HCT116 (cell line): ENCODE data around the gene SLC39A10. TPM values are rescaled to one million over a fixed set of nuclear protein-coding genes. Genes with fewer than 3 reads are reported as not detected.

Source experiments
- ATAC-seq: fragments of 200-7000 bp; cut with Tn5 transposase; 2 replicates; pipeline ENCODE4 v1.9.1; 2020; ENCODE audit warnings: mild to moderate bottlenecking, moderate library complexity
- BruUV-seq: library from RNA; stranded (reverse); fragments of 400-500 nt; replicated peaks from 2 replicates; lab custom pipeline; 2021; lab: Mats Ljungman, UMichigan
- CTCF ChIA-PET: fragments of 300-600 bp; sonication (Branson Sonifier 250); formaldehyde crosslinking; loops from one replicate; lab custom pipeline; 2021; ENCODE audit warnings: antibody characterized with exemption; lab: Charles Lee
- POLR2A ChIA-PET: fragments of 300-600, 350-600 bp; sonication (Branson Sonifier 250); formaldehyde crosslinking; loops from one replicate; lab custom pipeline; 2021; ENCODE audit warnings: antibody characterized with exemption; lab: Charles Lee
- RAD21 ChIA-PET, 2 experiments: fragments of 300-600 bp; sonication (Branson Sonifier 250); formaldehyde crosslinking; loops; one replicate each; lab custom pipeline; 2023; ENCODE audit warnings: low total read pairs in 2 of 2; ENCODE audit not compliant: uncharacterized antibody in 2 of 2, unreplicated experiment in 2 of 2, low non-redundant PET in 1 of 2; lab: Charles Lee
- DNase-seq: peaks from one replicate; pipeline ENCODE4 v3.0.0-alpha.2; 2010; ENCODE audit warnings: low read depth, low spot score
- H2AFZ ChIP-seq: fragments of 200-600 bp; shearing (Covaris generic), sonication (generic); 2 replicates; pipeline ENCODE4 v1.6.1; 2017; ENCODE audit warnings: low read depth, mixed run types, mixed read lengths, antibody characterized with exemption, low read length; ENCODE audit not compliant: poor library complexity, severe bottlenecking
- H3K27ac ChIP-seq: 2 replicates; pipeline ENCODE4 v1.5.1; 2012; ENCODE audit warnings: low read depth, low read length
- H3K27me3 ChIP-seq: fragments of 200-600 bp; sonication (generic); 2 replicates; pipeline ENCODE4 v1.6.1; 2016; ENCODE audit warnings: mixed run types, low read length, mixed read lengths; ENCODE audit not compliant: insufficient read depth
- H3K36me3 ChIP-seq, 2 experiments: fragments of 200-500 bp in 1 of 2; fragments of 200-600 bp in 1 of 2; sonication (Bioruptor generic) in 1 of 2; sonication (generic) in 1 of 2; 2 replicates each; pipeline versions ENCODE4 v1.5.1 to v1.6.1; 2014 to 2016; ENCODE audit warnings: low read length in 2 of 2, inconsistent platforms in 1 of 2, mixed read lengths in 1 of 2, mixed run types in 1 of 2; ENCODE audit not compliant: insufficient read depth in 2 of 2, control insufficient read depth in 1 of 2
- H3K4me1 ChIP-seq, 2 experiments: fragments of 200-600 bp in 1 of 2; sonication (generic) in 1 of 2; 2 replicates each; pipeline versions ENCODE4 v1.5.1 to v1.6.1; 2012 to 2017; ENCODE audit warnings: low read length in 2 of 2, inconsistent platforms in 1 of 2, mild to moderate bottlenecking in 1 of 2, mixed read lengths in 1 of 2, mixed run types in 1 of 2, moderate library complexity in 1 of 2; ENCODE audit not compliant: insufficient read depth in 2 of 2, control insufficient read depth in 1 of 2
- H3K4me2 ChIP-seq: fragments of 200-600 bp; sonication (generic); 2 replicates; pipeline ENCODE4 v1.6.1; 2017; ENCODE audit warnings: mixed run types, low read length, mixed read lengths
- H3K4me3 ChIP-seq, 2 experiments: fragments of 200-600 bp in 1 of 2; sonication (generic) in 1 of 2; replicated peaks in 1 of 2; 2 replicates each; pipeline ENCODE4 v1.5.1; 2011 to 2016; ENCODE audit warnings: low read length in 2 of 2, control low read depth in 1 of 2, low read depth in 1 of 2, mild to moderate bottlenecking in 1 of 2, mixed read lengths in 1 of 2, mixed run types in 1 of 2
- H3K79me2 ChIP-seq: fragments of 200-600 bp; sonication (generic); 2 replicates; pipeline ENCODE4 v1.6.1; 2017; ENCODE audit warnings: mild to moderate bottlenecking, mixed run types, low read length, moderate library complexity, mixed read lengths; ENCODE audit not compliant: insufficient read depth
- H3K9ac ChIP-seq: fragments of 200-600 bp; sonication (generic); 2 replicates; pipeline ENCODE4 v1.6.1; 2016; ENCODE audit warnings: low read length, mixed read lengths
- H3K9me2 ChIP-seq: fragments of 200-600 bp; sonication (generic), shearing (Covaris generic); 2 replicates; pipeline ENCODE4 v1.6.1; 2017; ENCODE audit warnings: mixed run types, mild to moderate bottlenecking, moderate library complexity; ENCODE audit not compliant: insufficient read depth
- H3K9me3 ChIP-seq, 2 experiments: fragments of 200-500 bp in 1 of 2; fragments of 200-600 bp in 1 of 2; sonication (Bioruptor generic) in 1 of 2; sonication (generic) in 1 of 2; 2 replicates each; pipeline ENCODE4 v1.6.1; 2014 to 2017; ENCODE audit warnings: low read length in 2 of 2, mixed read lengths in 2 of 2, inconsistent platforms in 1 of 2, low read depth in 1 of 2, mild to moderate bottlenecking in 1 of 2, mixed run types in 1 of 2, moderate library complexity in 1 of 2; ENCODE audit not compliant: control insufficient read depth in 1 of 2, insufficient read depth in 1 of 2
- H4K20me1 ChIP-seq: fragments of 200-600 bp; sonication (generic), shearing (Covaris generic); 2 replicates; pipeline ENCODE4 v1.6.1; 2017; ENCODE audit warnings: mixed run types, mild to moderate bottlenecking, moderate library complexity; ENCODE audit not compliant: insufficient read depth
- ATF3 ChIP-seq: IDR thresholded peaks from 2 replicates; pipeline ENCODE4 v1.6.1; 2012
- EGR1 ChIP-seq: IDR thresholded peaks from 2 replicates; pipeline ENCODE4 v1.6.1; 2012; ENCODE audit warnings: low read depth
- ELF1 ChIP-seq: IDR thresholded peaks from 2 replicates; pipeline ENCODE4 v1.6.1; 2012; ENCODE audit warnings: low read depth, borderline replicate concordance
- POLR2A ChIP-seq: IDR thresholded peaks from 2 replicates; pipeline ENCODE4 v1.7.0; 2011; ENCODE audit warnings: borderline replicate concordance; ENCODE audit not compliant: insufficient read depth, insufficient read length; ENCODE audit errors: extremely low read depth
- POLR2AphosphoS5 ChIP-seq: IDR thresholded peaks from 2 replicates; pipeline ENCODE4 v1.6.1; 2011; ENCODE audit warnings: mild to moderate bottlenecking, low read depth, low read length, moderate library complexity
- RAD21 ChIP-seq: IDR thresholded peaks from 2 replicates; pipeline ENCODE4 v1.6.1; 2012; ENCODE audit warnings: low read depth, mild to moderate bottlenecking
- TCF7L2 ChIP-seq: IDR thresholded peaks from 2 replicates; pipeline ENCODE4 v1.7.0; 2011; ENCODE audit warnings: borderline replicate concordance, inconsistent platforms; ENCODE audit not compliant: insufficient read depth, insufficient read length; ENCODE audit errors: extremely low read depth
- ZBTB33 ChIP-seq: IDR thresholded peaks from 2 replicates; pipeline ENCODE4 v1.6.1; 2011; ENCODE audit warnings: mild to moderate bottlenecking, low read length, moderate library complexity; ENCODE audit not compliant: insufficient replicate concordance; ENCODE audit errors: extremely low read depth
- intact Hi-C: fragments of 100-400 bp; cut with micrococcal nuclease; formaldehyde crosslinking; loops from 2 replicates; pipeline ENCODE4 v1.10.0; 2022
- total RNA-seq: library from RNA; stranded (reverse); gene quantifications from one replicate; pipeline ENCODE4 v1.2.1, GENCODE V29; 2021; ENCODE audit not compliant: unreplicated experiment

The SLC39A10 gene
- total RNA-seq, 1 experiment from 2014 or later = 59.0 TPM

GRCh38 chr2:195706161-195706900 is 49.3 kb downstream of the SLC39A10 start:
- RAD21 ChIA-PET = no interaction called here
- CTCF ChIA-PET = no interaction called here
- peaks cover 29% of the 10 kb centered on the region for H3K79me2 ChIP-seq

GRCh38 chr2:195709901-195710806 is 53.1 kb downstream of the SLC39A10 start:
- ATAC-seq (no peak), DNase-seq (no peak)
- no peaks in the 10 kb centered on the region; a peak in 1 of 4 replicates for H3K4me1 ChIP-seq
- H3K4me3 ChIP-seq = no peak overlapping the region
- BruUV-seq = no TSS peak
- RAD21 ChIA-PET = no interaction called here
- H3K9me2 ChIP-seq = no peaks in the 10 kb centered on the region
- POLR2A ChIA-PET = no interaction called here
- no peak overlapping the region for H3K27ac ChIP-seq
- peaks cover 8% of the 10 kb centered on the region for H3K79me2 ChIP-seq
- H4K20me1 ChIP-seq = no peaks in the 10 kb centered on the region
- CTCF ChIA-PET = no interaction called here
- H3K27me3 ChIP-seq = no peaks in the 10 kb centered on the region
- H3K9me3 ChIP-seq = no peaks in the 10 kb centered on the region
- H3K36me3 ChIP-seq = no peaks in the 10 kb centered on the region
- no peak overlapping the region for H3K9ac ChIP-seq
- H2AFZ ChIP-seq = no peak overlapping the region
- intact Hi-C loops = no loop called here
- TF ChIP-seq POLR2A (no peak), RAD21 (no peak), ZBTB33 (no peak), TCF7L2 (no peak), ELF1 (no peak), POLR2AphosphoS5 (no peak), ATF3 (no peak), EGR1 (no peak)
- TF ChIP-seq, all 23 proteins: peak for 0
- no peak overlapping the region for H3K4me2 ChIP-seq

More at GRCh38 chr2:195706161-195706900, 49.3 kb downstream of the SLC39A10 start:
- ATAC-seq (no peak), DNase-seq (no peak)
- BruUV-seq = no TSS peak
- H3K27me3 ChIP-seq = no peaks in the 10 kb centered on the region
- H3K4me3 ChIP-seq = no peak overlapping the region
- POLR2A ChIA-PET = no interaction called here
- no peak overlapping the region for H3K27ac ChIP-seq
- no peak for TF ChIP-seq ELF1
- no peak overlapping the region for H2AFZ ChIP-seq
- H3K36me3 ChIP-seq = no peaks in the 10 kb centered on the region
- no peaks in the 10 kb centered on the region for H3K9me2 ChIP-seq
- no peak overlapping the region for H3K4me2 ChIP-seq
- no peak overlapping the region for H3K9ac ChIP-seq
- no peaks in the 10 kb centered on the region for H3K9me3 ChIP-seq
- intact Hi-C loops = no loop called here
- no peaks in the 10 kb centered on the region for H4K20me1 ChIP-seq
- no peaks in the 10 kb centered on the region; a peak in 1 of 4 replicates for H3K4me1 ChIP-seq
